ENCODE data around the gene GPR26.

DNA sequence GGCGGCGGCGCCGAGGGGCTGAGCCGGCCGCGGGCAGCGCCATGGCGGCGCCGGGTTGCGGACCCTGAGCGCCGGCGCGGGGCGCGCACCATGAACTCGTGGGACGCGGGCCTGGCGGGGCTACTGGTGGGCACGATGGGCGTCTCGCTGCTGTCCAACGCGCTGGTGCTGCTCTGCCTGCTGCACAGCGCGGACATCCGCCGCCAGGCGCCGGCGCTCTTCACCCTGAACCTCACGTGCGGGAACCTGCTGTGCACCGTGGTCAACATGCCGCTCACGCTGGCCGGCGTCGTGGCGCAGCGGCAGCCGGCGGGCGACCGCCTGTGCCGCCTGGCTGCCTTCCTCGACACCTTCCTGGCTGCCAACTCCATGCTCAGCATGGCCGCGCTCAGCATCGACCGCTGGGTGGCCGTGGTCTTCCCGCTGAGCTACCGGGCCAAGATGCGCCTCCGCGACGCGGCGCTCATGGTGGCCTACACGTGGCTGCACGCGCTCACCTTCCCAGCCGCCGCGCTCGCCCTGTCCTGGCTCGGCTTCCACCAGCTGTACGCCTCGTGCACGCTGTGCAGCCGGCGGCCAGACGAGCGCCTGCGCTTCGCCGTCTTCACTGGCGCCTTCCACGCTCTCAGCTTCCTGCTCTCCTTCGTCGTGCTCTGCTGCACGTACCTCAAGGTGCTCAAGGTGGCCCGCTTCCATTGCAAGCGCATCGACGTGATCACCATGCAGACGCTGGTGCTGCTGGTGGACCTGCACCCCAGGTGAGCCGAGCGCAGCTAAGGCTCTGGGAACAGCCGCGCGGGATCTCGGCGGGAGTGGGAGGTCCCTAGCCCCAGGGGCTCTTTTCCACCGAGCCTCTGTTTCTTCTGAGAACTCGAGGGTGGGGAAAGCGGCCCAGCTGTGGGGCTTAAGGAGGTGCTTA is at the start of gene GPR26:
- TF ChIP-seq TAF1 (IDR thresholded peaks at IDR 0.05; ENCODE audit: borderline replicate concordance, low read depth, low read length) (no peak), POLR2AphosphoS5 (IDR thresholded peaks at IDR 0.05; ENCODE audit: low read depth, low read length) (no peak)
